K562 (cell line): ENCODE data around the gene CTNNA3. TPM values are rescaled to one million over a fixed set of nuclear protein-coding genes. Genes with fewer than 3 reads are reported as not detected.

Experiments used
- ATAC-seq: fragments of 200-7000 bp; cut with Tn5 transposase; 3 replicates; pipeline ENCODE4 v1.9.1; 2020; ENCODE audit warnings: moderate library complexity
- BruUV-seq: library from RNA; stranded (reverse); fragments of 400-500 nt; replicated peaks from 2 replicates; lab custom pipeline; 2021; lab: Mats Ljungman, UMichigan
- CTCF ChIA-PET: fragments of 300-600 bp; formaldehyde crosslinking; extraction: SDS; loops from one replicate; lab custom pipeline; 2021; ENCODE audit warnings: low intra/inter-chr PET ratio; lab: Yijun Ruan, JAX
- POLR2A ChIA-PET: fragments of 300-600, 350-650 bp; sonication (Branson Sonifier 250); formaldehyde crosslinking; extraction: SDS; loops from one replicate; lab custom pipeline; 2021; ENCODE audit warnings: antibody characterized with exemption, inconsistent platforms; lab: Yijun Ruan, JAX
- DNase-seq, 4 experiments: peaks; one replicate each; pipeline versions ENCODE4 v3.0.0 to v3.0.0-alpha.2; 2011 to 2018; ENCODE audit warnings: low spot score in 3 of 4, mixed read lengths in 3 of 4; ENCODE audit errors: extremely low read depth in 1 of 4
- FAIRE-seq: peaks from 2 replicates; lab custom pipeline; 2011; peaks lifted over from hg19 to GRCh38; lab: Jason Lieb, UNC
- H2AFZ ChIP-seq: 2 replicates; pipeline ENCODE4 v1.6.0; 2011; ENCODE audit warnings: low read depth, low read length, control low read depth, inconsistent platforms
- H3K27ac ChIP-seq: fragments of 200-600 bp; 3 replicates; pipeline ENCODE4 v1.8.0; 2011; ENCODE audit warnings: low read depth, mild to moderate bottlenecking, control low read depth, inconsistent platforms, low read length, moderate library complexity, mixed read lengths; ENCODE audit errors: extremely low read depth
- H3K27me3 ChIP-seq, 2 experiments: fragments of 300-600 bp in 1 of 2; 2 replicates in 1 of 2; 3 replicates in 1 of 2; pipeline versions ENCODE4 v1.6.0 to v1.8.0; 2011; ENCODE audit warnings: inconsistent platforms in 2 of 2, low read length in 2 of 2, mild to moderate bottlenecking in 1 of 2, mixed read lengths in 1 of 2, moderate library complexity in 1 of 2; ENCODE audit not compliant: control insufficient read depth in 2 of 2, insufficient read depth in 2 of 2
- H3K36me3 ChIP-seq: fragments of 300-600 bp; 3 replicates; pipeline ENCODE4 v1.8.0; 2011; ENCODE audit warnings: mild to moderate bottlenecking, low read length, inconsistent platforms; ENCODE audit not compliant: control insufficient read depth, insufficient read depth
- H3K4me1 ChIP-seq, 2 experiments: fragments of 200-600 bp in 1 of 2; replicated peaks in 1 of 2; 2 replicates in 1 of 2; 3 replicates in 1 of 2; pipeline versions ENCODE4 v1.5.1 to v1.8.0; 2011; ENCODE audit warnings: inconsistent platforms in 2 of 2, low read length in 2 of 2, mild to moderate bottlenecking in 1 of 2, mixed read lengths in 1 of 2, moderate library complexity in 1 of 2; ENCODE audit not compliant: control insufficient read depth in 2 of 2, insufficient read depth in 2 of 2
- H3K4me2 ChIP-seq: 2 replicates; pipeline ENCODE4 v1.6.1; 2011; ENCODE audit warnings: low read length, control low read depth, inconsistent platforms, mixed read lengths; ENCODE audit not compliant: insufficient read depth
- H3K4me3 ChIP-seq: fragments of 200-600 bp; sonication (generic), shearing (Covaris generic); 2 replicates; pipeline ENCODE4 v1.5.1; 2016; ENCODE audit warnings: control low read depth, inconsistent platforms
- H3K79me2 ChIP-seq: fragments of 200-600 bp; 3 replicates; pipeline ENCODE4 v1.8.0; 2011; ENCODE audit warnings: low read length, inconsistent platforms; ENCODE audit not compliant: control insufficient read depth, insufficient read depth
- H3K9ac ChIP-seq, 2 experiments: 2 replicates each; pipeline versions ENCODE4 v1.6.0 to v1.6.1; 2011; ENCODE audit warnings: low read depth in 2 of 2, low read length in 2 of 2, control low read depth in 1 of 2, inconsistent platforms in 1 of 2, mild to moderate bottlenecking in 1 of 2, mixed read lengths in 1 of 2; ENCODE audit not compliant: insufficient read depth in 1 of 2
- H3K9me1 ChIP-seq: one replicate; pipeline ENCODE4 v1.6.0; 2011; ENCODE audit warnings: inconsistent platforms, mild to moderate bottlenecking, low read length, moderate library complexity; ENCODE audit not compliant: control insufficient read depth, insufficient read depth
- H3K9me3 ChIP-seq: replicated peaks from 2 replicates; pipeline ENCODE4 v1.5.1; 2011; ENCODE audit warnings: low read depth, low read length, inconsistent platforms; ENCODE audit not compliant: control insufficient read depth, insufficient read depth
- H4K20me1 ChIP-seq: replicated peaks from 2 replicates; pipeline ENCODE4 v1.6.1; 2011; ENCODE audit warnings: low read length, inconsistent platforms, mixed read lengths; ENCODE audit not compliant: control insufficient read depth, insufficient read depth
- ARID3A ChIP-seq: IDR thresholded peaks from 2 replicates; pipeline ENCODE4 v1.6.1; 2012; ENCODE audit warnings: low read depth, low read length, improper control_type of control experiment, borderline replicate concordance
- BACH1 ChIP-seq: fragments of 200-800 bp; sonication (Bioruptor generic); IDR thresholded peaks from 2 replicates; pipeline ENCODE4 v1.6.1; 2016; ENCODE audit warnings: missing genetic modification characterization, missing compliant biosample characterization
- BCL6 ChIP-seq: fragments of 250-450 bp; sonication (Bioruptor Pico); IDR thresholded peaks from 2 replicates; pipeline ENCODE4 v1.4.0; 2020
- CBFA2T2 ChIP-seq: fragments of 450-650 bp; conservative IDR thresholded peaks from 2 replicates; pipeline ENCODE4 v1.6.1; 2017; ENCODE audit warnings: mild to moderate bottlenecking
- CGGBP1 ChIP-seq: fragments of 250-450 bp; sonication (Bioruptor Pico); IDR thresholded peaks from 2 replicates; pipeline ENCODE4 v1.9.0; 2021; ENCODE audit warnings: mild to moderate bottlenecking
- CREB3L1 ChIP-seq: fragments of 450-650 bp; IDR thresholded peaks from 2 replicates; pipeline ENCODE4 v1.6.1; 2014; ENCODE audit warnings: low read depth, mild to moderate bottlenecking, moderate library complexity, borderline replicate concordance
- E2F3 ChIP-seq: fragments of 250-450 bp; sonication (Bioruptor Pico); IDR thresholded peaks from 2 replicates; pipeline ENCODE4 v1.4.0; 2020; ENCODE audit warnings: mild to moderate bottlenecking
- HDAC8 ChIP-seq: fragments of 450-650 bp; IDR thresholded peaks from 2 replicates; pipeline ENCODE4 v1.6.1; 2016; ENCODE audit warnings: mild to moderate bottlenecking, missing genetic modification characterization, moderate library complexity, missing compliant biosample characterization
- HSF4 ChIP-seq: fragments of 250-450 bp; sonication (Bioruptor Pico); IDR thresholded peaks from 2 replicates; pipeline ENCODE4 v2.1.2; 2022; ENCODE audit warnings: mild to moderate bottlenecking, moderate library complexity, borderline replicate concordance
- MAFF ChIP-seq: IDR thresholded peaks from 2 replicates; pipeline ENCODE4 v1.6.1; 2012; ENCODE audit warnings: low read length, improper control_type of control experiment
- MYNN ChIP-seq, 2 experiments: sonication (generic); formaldehyde crosslinking in 1 of 2; IDR thresholded peaks; 2 replicates each; pipeline versions ENCODE4 v1.5.0 to v1.6.1; 2016 to 2020; ENCODE audit warnings: antibody characterized with exemption in 1 of 2, missing genetic modification reagents in 1 of 2
- NFYB ChIP-seq: IDR thresholded peaks from 2 replicates; pipeline ENCODE4 v1.6.1; 2011; ENCODE audit warnings: mild to moderate bottlenecking, moderate library complexity; ENCODE audit not compliant: insufficient read length; ENCODE audit errors: extremely low read depth
- SPI1 ChIP-seq: IDR thresholded peaks from 2 replicates; pipeline ENCODE4 v1.6.1; 2011; ENCODE audit warnings: low read depth, low read length, control low read depth, borderline replicate concordance
- SRSF7 ChIP-seq: fragments of 200-400 bp; formaldehyde crosslinking; optimal IDR thresholded peaks from 2 replicates; pipeline ENCODE3; 2017; ENCODE audit warnings: mild to moderate bottlenecking, low read depth, low read length
- TCF15 ChIP-seq: fragments of 250-450 bp; sonication (Bioruptor Pico); IDR thresholded peaks from 2 replicates; pipeline ENCODE4 v1.8.0; 2022; ENCODE audit warnings: moderate library complexity, mild to moderate bottlenecking, inconsistent platforms
- ZFP1 ChIP-seq: fragments of 450-650 bp; formaldehyde crosslinking; IDR thresholded peaks from 2 replicates; pipeline ENCODE4 v1.4.0; 2020; ENCODE audit warnings: mild to moderate bottlenecking, mixed read lengths
- ZFX ChIP-seq: sonication (generic); formaldehyde crosslinking; IDR thresholded peaks from 2 replicates; pipeline ENCODE4 v1.8.0; 2022; ENCODE audit warnings: mild to moderate bottlenecking, missing genetic modification reagents, moderate library complexity
- ZNF121 ChIP-seq: sonication (generic); formaldehyde crosslinking; conservative IDR thresholded peaks from 2 replicates; pipeline ENCODE4 v1.8.0; 2022; ENCODE audit warnings: missing genetic modification reagents
- ZNF584 ChIP-seq: fragments of 200-800 bp; sonication (Bioruptor generic); IDR thresholded peaks from 2 replicates; pipeline ENCODE4 v1.6.1; 2016; ENCODE audit warnings: low read depth, mild to moderate bottlenecking, missing genetic modification characterization, missing compliant biosample characterization
- ZNF696 ChIP-seq: fragments of 250-450 bp; sonication (Bioruptor Pico); conservative IDR thresholded peaks from 2 replicates; pipeline ENCODE4 v1.4.0; 2020; ENCODE audit warnings: mild to moderate bottlenecking, moderate library complexity
- WGBS: fragments of 100-300 bp; shearing (Covaris generic); methylation state at CpG from one replicate; pipeline ENCODE4 v1.1.6; 2016; ENCODE audit warnings: low coverage, mixed read lengths; ENCODE audit not compliant: insufficient coverage; ENCODE audit errors: missing lambda C conversion rate; 5-methylcytosine and 5-hydroxymethylcytosine counted together
- in situ Hi-C: fragments of 300-500 bp; cut with MboI; formaldehyde crosslinking; loops from 4 replicates; pipeline ENCODE4 v1.15.0; 2018; ENCODE audit warnings: inconsistent platforms, mixed read lengths
- intact Hi-C: fragments of 100-400 bp; cut with micrococcal nuclease; formaldehyde crosslinking; loops from 2 replicates; pipeline ENCODE4 v1.14.2; 2022
- polyA plus RNA-seq, 8 experiments: library from polyadenylated mRNA; depleted of rRNA in 4 of 8; stranded (reverse) in 5 of 8; unstranded in 3 of 8; fragments of >200 nt; fragmentation: Nextera tagmentation in 2 of 8; fragmentation: Illumina TruSeq in 1 of 8; extraction: Ambion mirVana in 2 of 8; extraction: Trizol in 1 of 8; gene quantifications; 2 replicates each; pipeline versions ENCODE4 v1.2.1 to v1.2.3, GENCODE V29; 2011 to 2014; ENCODE audit warnings: inconsistent platforms in 1 of 8, missing spikeins in 1 of 8
- total RNA-seq, 7 experiments: library from RNA; depleted of rRNA in 6 of 7; stranded (reverse); fragments of >200 nt in 6 of 7; fragmentation: Illumina TruSeq in 2 of 7; extraction: Trizol in 2 of 7; gene quantifications; 2 replicates each; pipeline versions ENCODE4 v1.2.1 to v1.2.3, GENCODE V29; 2011 to 2021; ENCODE audit warnings: low replicate concordance in 1 of 7

Gene CTNNA3
- total and polyA plus RNA-seq, 9 of the 15 experiments (the other 6 are each of a cell fraction or from before 2014, with no cell fraction given), result 0.04 TPM; not detected in 8

GRCh38 chr10:67327626-67328535 lies 368.1 kb downstream of the CTNNA3 start:
- TF ChIP-seq MYNN (IDR thresholded peaks at IDR 0.05) (no peak), MYNN (CRISPR knock-in tag; IDR thresholded peaks at IDR 0.05) (no peak), HDAC8 (tag) (no peak), SRSF7 (no peak), MAFF (no peak), ARID3A (no peak), CREB3L1 (no peak), BCL6 (CRISPR knock-in tag) (no peak), HSF4 (CRISPR knock-in tag) (no peak), TCF15 (CRISPR knock-in tag) (no peak), ZNF584 (CRISPR knock-in tag) (no peak), ZNF696 (CRISPR knock-in tag) (no peak), NFYB (no peak), ZFP1 (no peak), CGGBP1 (CRISPR knock-in tag) (no peak), BACH1 (tag) (no peak), CBFA2T2 (no peak), ZNF121 (CRISPR knock-in tag) (no peak), E2F3 (CRISPR knock-in tag) (no peak), ZFX (no peak), SPI1 (no peak)
- ATAC-seq, result no peak
- no peaks in the 10 kb centered on the region for H4K20me1 ChIP-seq
- no peaks in the 10 kb centered on the region for H3K36me3 ChIP-seq
- no peak overlapping the region for H3K4me3 ChIP-seq
- no peak overlapping the region for H3K9ac ChIP-seq
- DNase-seq, result no peak
- WGBS, result 0% methylated on average over 9 of the region's 9 CpGs
- H3K79me2 ChIP-seq, result no peaks in the 10 kb centered on the region
- no peak overlapping the region for H2AFZ ChIP-seq
- no peak overlapping the region for H3K4me2 ChIP-seq
- FAIRE-seq, result no peak
- H3K9me1 ChIP-seq, result no peaks in the 10 kb centered on the region
- in situ Hi-C loops (no loop called here), intact Hi-C loops (no loop called here)
- CTCF ChIA-PET, result no interaction called here
- no TSS peak for BruUV-seq
- H3K4me1 ChIP-seq, result no peaks in the 10 kb centered on the region
- no peak overlapping the region for H3K27ac ChIP-seq
- peaks cover 4% of the 10 kb centered on the region for H3K9me3 ChIP-seq
- H3K27me3 ChIP-seq, result no peaks in the 10 kb centered on the region
- POLR2A ChIA-PET, result no interaction called here
